Stimulated activated CD4-positive, alpha-beta T cell treated with anti-CD3 and anti-CD28 coated beads, Interleukin-15, amount 100 ng/mL, for 24 hours (primary cell): ENCODE data around the gene PGRMC1.
A peak's percentile ranks its signal among the peaks of the same experiment; 100 is the strongest.
"Not testable (repeated sequence)": the region's sequence is repeated elsewhere in the genome, so short reads cannot be mapped to it uniquely, and the experiment has no call there.

Source experiments
- DNase-seq: peaks from one replicate; pipeline ENCODE4 v3.0.0-alpha.2; 2020

PGRMC1 gene

DNA sequence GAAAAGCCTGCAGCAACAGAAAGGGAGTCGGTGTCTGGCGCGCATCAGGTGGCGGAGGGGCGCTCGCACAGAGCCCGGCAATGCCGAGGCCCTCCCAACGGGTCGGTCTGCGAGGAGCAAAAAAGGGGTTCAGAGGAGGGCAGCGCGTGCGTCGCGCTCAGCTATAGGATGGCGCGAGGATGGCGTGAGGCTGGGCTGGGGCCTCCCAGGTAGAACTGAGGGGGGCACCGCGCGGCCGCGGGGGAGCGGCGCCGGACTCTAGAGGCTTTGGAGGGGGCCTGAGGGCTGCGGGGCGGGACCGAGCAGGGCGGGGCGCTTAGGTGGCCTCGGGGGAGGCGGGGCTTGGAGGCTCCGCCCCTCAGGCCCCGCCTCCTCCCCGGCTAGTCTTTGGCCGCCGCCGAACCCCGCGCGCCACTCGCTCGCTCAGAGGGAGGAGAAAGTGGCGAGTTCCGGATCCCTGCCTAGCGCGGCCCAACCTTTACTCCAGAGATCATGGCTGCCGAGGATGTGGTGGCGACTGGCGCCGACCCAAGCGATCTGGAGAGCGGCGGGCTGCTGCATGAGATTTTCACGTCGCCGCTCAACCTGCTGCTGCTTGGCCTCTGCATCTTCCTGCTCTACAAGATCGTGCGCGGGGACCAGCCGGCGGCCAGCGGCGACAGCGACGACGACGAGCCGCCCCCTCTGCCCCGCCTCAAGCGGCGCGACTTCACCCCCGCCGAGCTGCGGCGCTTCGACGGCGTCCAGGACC lies at the start of gene PGRMC1:
Gene PGRMC1, plus strand, starts transcription at position 414 of the 751 bp plus-strand sequence. Its CDS starts 79 bp downstream, at position 493.
- DNase-seq, result peak; percentile 81

DNA sequence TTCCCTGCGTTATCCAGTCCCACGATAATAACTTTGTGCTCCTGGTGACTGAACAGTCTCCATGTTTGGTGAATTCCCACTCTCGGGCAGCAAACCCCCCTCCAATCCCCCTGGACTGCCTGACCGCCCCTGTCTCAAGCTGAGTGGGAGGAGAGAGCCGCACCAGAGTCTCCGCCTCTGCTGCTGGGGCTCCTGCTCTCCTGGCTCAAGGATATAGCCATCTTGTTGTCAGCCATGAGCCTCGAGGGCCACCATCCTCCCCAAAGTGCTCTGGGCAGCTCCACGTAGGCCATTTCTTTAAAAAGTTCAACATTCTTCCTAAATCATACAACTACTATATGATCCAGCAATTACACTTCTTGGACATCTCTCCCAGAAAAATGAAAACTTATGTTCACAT lies 49.3 kb upstream of the PGRMC1 start:
- DNase-seq, result no peak

DNA sequence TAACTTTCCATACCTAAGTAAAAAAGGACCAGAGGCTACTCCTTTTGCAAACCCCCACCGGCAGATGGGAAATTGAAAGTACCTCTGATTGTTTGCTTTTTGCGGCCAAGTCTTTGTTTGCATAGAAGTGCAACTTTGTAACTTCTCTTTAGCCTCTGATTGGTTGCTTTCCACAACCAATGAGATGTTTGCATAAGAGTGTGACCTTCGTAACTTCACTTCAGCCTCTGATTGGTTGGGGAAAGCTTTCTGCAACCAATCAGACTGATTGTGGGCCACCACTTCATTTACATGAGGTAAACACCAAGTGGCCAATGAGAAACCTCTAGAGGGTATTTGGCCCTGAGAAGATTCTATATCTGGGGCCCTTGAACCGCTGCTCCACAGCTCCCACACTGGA lies 48.8 kb upstream of the PGRMC1 start:
- no peak for DNase-seq

DNA sequence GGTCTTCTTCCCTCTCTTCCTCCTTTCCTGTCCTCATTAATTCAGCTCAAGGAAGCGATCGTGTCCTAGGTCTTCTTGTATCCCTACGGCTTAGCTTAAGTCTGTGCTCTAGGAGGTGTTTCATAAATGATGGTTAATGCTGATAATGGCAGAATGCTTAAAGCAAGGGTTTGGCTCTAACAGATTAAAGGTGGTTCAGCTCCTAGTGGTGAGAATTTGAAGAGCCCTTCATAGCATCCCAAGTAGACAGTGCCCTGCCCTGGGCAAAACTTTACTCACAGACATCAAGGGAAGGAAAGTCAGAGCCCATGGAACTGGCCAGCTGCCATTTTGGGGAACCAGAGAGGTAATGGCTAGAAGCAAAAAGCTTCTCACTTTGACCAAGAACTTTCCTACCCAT lies 47.0 kb upstream of the PGRMC1 start:
- no peak for DNase-seq

DNA sequence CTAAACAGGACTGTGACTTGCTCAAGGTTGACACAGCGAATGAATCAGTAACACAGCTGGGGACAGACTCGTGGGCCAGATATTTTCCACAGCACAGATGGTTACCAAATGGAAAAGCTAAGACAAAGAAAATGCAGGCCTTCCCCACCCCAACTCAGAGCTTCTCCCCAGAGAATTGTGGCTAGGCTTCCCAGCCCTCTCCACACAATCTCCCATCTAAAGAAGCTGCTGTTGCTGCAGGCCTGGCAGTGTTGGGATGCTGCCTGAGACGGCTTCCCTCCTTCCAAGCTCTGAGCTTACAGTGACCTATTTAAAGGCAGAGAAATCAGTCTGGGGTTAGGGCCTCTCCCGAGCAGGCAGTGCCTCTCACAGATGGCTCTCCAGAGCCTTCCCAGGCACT lies 46.5 kb upstream of the PGRMC1 start:
- no peak for DNase-seq

DNA sequence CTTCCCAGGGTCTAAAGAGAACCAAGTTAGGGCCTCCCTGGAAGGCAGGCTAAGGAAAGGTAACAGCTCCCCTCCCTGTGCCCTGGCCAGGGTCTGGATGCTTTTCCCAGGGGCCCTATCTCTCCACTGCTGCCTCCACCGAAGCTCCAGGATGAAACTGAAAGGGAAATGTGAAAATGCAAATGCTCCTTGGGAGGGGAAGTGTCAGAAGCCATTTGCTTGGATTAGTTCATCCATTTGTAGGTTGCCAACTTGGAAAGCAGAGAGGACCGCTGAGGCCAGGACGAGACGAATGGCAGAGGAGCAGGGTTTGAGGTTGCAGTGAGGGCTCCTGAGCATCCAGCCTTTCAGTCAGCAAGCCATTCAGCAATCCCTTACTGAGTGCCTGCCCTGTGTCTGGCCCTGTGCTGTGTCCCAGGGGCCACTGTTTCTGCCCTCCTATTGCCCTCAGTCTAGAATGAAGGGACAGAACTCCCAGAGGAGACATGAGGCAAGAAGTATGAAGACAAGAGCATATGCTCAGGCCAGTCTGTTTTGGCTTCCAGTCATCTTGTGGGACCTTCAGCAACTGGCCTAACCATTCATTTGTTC lies 45.9 kb upstream of the PGRMC1 start:
- DNase-seq, result no peak

DNA sequence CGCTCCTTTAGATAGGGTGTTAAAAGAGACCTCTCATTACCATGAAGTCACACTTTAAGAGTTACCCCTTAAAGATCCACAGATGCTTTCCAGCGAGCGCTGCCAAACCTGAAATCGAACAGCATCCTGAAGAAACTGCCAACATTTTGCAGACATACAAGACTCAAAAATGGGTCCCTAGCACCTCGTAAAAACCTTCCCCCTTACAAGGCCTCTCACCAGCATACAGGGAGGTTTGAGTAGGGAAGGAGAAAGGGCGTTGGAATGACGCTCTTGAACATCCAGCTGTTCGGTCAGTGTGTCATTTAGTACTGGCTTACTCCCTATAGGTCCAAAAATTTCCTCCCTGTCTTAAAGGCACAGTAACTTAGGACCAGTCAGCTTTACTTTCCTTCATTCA lies 45.3 kb upstream of the PGRMC1 start:
- DNase-seq, result no peak

DNA sequence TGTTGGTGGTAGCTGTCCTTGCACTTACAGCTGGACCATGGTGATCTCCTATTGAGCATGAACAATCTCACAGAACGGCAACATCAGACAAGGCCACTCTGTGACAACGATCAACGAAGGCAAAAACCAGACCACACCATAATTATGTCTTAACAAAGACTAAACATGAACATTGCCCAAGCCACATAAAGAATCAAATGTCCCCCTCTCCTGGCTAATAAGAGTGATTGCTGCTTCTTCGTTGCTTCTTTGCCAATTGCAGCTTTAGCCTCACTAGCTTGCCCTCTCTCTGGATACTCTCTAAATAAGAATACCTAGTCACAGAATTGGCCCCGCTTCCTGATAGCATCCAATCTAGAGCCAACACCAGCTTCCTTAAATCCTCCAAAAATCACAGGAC lies 41.5 kb upstream of the PGRMC1 start:
- DNase-seq, result no peak

DNA sequence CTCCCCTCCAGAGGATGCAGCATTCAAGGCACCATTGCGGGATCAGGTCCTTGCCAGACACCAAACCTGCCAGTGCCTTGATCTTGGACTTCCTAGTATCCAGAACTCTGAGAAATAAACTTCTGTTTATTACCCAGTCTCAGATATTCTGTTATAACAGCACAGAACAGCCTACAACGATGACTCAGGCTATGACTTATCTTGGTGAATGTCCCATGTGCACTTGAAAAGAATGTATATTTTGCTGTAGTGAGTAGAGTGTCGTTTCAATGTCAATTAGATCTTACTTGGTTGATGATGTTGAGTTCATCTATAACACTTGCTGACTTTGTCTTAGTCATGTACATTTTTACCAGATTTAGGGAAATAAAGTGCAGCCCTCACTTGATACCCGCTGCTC lies 34.5 kb upstream of the PGRMC1 start:
- no peak for DNase-seq

DNA sequence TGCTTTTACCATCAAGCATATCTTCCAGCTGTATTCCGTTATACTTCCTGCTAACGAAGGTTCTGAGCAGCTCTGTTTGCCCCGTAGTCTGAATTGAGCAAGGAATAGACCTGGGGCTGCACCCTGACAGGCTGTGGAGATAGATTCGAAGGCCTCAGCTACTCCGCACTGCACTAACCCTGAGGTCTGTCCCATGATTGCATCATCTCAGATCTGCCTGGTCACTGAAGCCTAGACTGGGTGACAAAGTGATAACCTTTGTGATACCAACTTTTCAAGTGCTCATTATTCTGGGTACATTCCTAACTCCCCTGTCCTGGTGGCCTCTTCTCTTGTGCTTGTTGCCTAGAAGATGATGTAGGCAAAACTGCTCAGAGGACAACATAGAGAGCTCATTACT lies 29.9 kb upstream of the PGRMC1 start:
- DNase-seq, result no peak

DNA sequence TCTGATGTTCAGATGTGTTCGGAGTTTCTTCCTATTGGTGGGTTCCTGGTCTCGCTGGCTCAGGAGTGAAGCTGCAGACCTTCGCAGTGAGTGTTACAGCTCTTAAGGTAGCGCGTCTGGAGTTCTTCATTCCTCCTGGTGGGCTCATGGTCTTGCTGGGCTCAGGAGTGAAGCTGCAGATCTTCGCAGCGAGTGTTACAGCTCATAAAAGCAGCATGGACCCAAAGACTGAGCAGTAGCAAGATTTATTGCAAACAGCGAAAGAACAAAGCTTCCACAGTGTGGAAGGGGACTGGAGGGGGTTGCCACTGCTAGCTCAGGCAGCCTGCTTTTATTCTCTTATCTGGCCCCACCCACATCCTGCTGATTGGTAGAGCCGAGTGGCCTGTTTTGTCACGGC lies 28.6 kb upstream of the PGRMC1 start:
- not testable (repeated sequence) for DNase-seq

DNA sequence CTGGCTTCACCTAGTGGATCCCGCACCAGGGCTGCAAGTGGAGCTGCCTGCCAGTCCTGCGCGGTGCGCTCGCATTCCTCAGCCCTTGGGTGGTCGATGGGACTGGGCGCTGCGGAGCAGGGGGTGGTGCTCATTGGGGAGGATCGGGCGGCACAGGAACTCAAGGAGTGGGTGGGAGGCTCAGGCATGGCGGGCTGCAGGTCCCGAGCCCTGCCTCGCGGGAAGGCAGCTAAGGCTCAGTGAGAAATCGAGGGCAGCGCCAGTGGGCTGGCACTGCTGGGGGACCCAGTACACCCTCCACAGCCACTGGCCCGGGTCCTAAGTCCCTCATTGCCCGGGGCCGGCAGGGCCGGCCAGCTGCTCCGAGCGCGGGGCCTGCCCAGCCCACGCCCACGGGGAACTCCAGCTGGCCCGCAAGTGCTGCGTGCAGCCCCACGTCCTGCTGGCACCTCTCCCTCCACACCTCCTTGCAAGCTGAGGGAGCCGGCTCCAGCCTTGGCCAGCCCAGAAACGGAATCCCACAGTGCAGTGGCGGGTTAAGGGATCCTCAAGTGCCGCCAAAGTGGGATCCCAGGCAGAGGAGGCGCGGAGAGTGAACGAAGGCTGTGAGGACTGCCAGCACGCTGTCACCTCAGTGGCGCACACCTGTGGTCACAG lies 27.6 kb upstream of the PGRMC1 start:
- DNase-seq, result no peak

DNA sequence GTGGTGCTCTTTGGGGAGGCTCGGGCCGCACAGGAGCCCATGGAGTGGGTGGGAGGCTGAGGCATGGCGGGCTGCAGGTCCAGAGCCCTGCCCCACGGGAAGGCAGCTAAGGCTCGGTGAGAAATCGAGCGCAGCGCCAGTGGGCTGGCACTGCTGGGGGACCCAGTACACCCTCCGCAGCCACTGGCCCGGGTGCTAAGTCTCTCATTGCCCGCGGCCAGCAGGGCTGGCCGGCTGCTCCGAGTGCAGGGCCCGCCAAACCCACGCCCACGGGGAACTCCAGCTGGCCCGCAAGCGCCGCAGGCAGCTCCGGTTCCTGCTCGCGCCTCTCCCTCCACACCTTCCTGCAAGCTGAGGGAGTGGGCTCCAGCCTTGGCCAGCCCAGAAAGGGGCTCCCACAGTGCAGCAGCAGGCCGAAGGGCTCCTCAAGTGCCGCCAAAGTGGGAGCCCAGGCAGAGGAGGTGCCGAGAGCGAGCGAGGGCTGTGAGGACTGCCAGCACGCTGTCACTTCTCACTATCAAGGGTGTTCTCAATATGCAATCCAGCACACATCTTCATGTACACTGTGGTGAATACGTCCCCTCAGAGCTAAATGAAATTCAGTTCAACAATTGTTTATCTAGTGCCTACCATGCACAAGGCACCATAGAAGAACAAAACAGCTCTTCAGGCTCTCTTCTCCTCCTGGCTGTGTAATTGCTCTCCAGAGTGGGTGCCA lies 25.0 kb upstream of the PGRMC1 start:
- not testable (repeated sequence) for DNase-seq

DNA sequence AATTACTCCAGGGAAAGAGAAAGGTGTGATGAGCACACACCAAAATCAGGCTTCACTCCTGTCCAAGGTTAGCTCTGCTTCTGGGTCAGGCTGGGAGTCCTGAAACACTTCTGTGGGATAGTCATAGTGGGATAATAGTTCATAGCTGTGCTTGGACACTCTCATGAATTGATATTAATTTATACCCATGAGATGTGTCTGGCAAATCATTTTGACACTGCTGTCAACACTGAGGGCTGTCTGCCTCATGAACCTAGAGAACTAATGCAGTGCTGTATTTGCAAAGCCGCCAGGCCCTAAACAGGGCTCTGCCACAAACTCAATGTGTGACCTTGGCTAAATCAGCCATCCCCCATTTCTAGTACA lies 24.5 kb upstream of the PGRMC1 start:
- DNase-seq, result no peak

DNA sequence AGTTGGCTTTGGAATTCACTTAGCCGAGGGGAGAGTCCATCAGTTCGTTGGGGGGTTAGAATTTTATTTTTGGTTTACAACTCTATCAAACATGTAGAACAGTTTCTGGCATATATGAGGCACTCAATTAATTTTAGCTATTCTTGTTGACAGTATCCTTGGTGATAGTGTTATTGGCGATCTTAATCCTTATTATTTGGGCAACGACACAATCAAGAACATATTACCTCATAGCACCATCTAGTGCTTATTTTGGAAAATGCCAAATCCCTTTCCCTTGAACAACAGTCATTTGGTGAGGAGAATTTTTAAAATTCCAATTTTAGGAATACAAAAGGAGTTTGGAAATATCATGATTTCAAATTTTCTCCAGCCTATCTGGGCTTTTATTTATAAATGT lies 17.9 kb upstream of the PGRMC1 start:
- no peak for DNase-seq

DNA sequence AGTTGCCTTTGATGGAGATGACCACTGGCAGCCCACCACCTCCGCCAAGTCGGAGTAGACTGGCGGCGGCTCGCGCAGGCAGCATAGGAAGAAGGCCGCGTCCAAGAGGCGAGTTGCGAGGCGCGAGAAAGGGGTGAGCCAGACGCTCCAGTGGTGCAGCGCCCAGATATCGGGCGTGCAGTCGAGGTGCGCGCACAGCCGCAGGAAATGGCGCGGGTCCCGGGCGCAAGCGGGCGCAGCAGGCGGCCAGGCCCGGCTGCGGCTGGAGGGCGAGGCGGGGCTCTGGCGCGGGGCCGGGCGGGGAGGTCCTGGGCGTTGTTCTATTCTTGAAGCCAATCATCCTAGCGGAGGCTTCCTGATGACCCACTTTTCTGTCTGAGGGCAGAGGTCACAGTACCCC lies 13.2 kb upstream of the PGRMC1 start:
- no peak for DNase-seq

DNA sequence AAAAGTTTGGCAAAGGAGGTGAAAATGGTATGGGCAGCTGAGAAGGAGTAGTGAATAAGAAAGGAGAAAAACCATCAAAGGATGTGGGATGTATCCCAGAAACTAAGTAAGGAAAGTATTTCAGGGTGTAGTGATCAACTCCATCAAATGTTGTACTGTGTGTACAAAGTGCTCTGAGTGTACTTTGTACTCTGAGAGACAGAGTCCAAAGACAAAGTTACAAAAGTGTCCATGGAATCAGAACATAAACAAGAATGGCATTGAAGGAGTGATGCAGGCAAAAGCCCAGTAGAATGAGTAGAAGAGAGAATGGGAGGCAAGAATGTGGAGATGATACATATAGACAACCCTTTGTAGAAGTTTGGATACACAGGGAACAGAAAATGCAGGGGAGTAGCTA lies 12.3 kb upstream of the PGRMC1 start:
- no peak for DNase-seq

DNA sequence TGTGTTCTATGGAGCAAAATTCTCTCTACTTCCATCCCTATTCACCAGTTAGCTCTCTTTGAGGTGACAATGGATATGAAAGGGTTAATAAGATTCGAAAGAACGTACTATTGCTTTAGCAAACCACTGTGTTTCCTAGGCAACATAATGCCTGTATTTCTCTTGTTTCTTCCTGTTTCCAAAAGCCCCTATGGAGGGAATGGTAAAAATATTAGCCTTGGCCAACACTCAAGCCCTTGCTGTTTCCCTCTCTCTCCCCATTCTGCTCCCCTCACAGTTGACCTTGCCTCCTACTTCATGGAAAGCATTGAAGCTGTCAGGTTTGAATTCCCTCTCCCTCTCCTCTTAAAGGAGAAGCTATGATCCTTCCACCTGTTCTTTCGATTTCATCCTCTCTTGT lies 9.6 kb upstream of the PGRMC1 start:
- no peak for DNase-seq

DNA sequence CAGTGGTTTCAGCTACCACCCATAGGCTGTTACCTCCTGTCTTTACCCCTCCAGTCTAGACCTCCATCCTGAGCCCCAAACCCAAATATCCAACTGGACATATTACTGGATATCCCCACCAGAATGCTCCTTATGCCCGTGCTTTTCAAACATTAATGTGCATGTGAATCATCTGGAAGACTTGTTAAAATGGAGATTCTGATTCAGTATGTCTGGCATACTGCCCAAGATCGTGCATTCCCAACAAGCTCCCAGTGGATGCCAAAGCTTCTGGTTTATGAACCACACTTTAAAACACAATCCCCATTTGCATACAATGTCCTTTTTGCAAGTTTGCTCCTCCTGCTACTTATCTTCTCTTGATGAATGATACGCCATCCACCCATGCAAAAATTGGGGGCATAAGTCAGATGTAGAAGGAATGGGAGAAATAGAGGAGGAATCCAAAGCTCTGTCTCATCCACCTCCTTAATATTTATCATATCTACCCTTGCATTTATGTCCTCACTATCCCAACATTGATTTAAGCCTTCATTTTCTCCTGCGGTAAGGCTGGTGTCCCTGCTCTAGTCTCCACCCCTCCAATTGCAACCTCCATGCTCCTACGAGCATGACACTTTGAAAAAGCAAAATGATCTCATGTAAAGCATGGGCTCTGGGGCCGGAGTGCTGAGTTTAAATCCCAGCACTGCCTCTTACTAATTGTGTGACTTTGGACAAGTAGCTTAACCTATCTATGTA lies 7.4 kb upstream of the PGRMC1 start:
- no peak for DNase-seq

DNA sequence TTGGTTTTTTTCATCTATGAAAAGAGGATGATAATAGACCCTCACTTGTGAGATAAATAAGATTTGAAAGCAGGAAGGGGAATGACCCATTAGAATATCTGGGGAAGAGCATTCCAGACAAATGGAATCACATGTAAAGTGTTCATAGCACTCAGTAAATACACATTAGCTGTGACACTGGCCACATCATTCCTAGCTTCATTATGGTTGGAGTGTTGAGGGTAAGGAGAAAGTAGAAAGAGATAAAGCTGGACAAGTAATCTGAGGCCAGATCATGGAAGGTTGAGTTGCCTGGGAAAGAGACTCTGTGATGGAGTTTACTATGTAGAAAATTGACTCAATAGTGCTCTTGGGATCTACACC lies 6.9 kb upstream of the PGRMC1 start:
- no peak for DNase-seq

DNA sequence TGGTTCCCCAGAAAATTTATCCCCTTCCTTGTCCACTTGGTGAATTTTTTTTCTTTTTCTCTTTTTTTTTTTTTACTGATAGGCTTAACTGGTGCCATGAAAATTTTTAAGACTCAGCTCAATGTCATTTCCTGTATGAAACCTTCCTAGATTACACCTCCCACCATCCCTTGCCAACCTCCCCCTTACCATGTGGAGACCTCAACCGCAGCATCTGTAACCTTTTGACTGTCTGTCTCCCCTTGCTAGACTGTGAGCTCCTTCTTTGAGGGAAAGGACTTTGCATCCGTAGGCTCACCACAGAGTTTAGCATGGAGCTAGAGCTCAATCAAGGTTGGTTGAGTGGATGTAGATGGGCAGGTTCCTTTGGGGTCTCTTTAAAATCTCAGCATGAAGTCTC lies 5.2 kb upstream of the PGRMC1 start:
- no peak for DNase-seq

DNA sequence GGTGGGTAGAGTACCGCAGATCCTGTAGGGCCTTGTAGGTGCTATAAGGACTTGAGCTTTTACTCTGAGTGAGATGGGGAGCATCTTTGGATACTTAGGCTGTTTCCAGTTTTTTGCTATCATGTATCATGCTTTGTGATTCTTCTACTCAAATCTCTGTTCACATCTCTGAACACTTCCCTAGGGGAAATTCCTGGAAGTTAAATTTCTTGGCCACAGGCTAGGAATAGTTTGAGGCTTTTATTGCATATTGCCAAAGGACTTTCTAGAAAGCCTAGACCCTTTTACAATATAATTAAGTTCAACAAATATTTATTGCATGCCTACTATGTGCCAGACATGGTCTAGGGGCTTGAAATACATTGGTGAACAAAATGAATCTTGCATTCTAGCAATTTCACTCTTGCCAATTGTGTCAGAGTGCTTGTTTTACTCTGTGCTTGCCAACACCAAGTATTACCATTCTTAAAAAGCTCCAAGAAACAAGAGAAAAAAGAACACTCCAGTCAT lies 4.1 kb upstream of the PGRMC1 start:
- no peak for DNase-seq

DNA sequence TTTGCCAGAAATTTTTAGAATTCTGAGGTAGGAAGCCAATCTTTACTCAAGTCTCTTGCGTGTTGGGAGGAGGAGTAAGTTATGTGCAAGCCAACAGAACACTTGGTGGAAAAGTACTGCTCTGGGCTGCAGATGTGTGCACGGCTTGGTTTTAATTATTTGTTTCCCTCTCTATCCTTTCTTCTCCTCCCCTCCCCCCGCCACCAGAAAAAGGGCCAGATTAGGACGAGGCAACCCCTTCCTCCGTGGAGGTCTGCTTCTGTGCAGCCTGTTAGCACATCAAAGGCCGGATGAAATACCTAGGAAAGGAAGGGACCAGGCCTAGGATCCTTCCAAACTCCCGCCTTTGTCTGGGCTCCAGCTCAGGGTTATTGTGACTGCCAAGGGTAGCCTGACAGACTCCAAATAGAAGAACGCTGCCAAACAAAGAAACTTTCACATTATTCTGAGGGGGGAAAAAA lies 1.0 kb upstream of the PGRMC1 start:
- no peak for DNase-seq
